ENCODE results near the gene HOXC5. TPM values are rescaled to one million over a fixed set of nuclear protein-coding genes. Genes with fewer than 3 reads are reported as not detected.
A peak's percentile ranks its signal among the peaks of the same experiment; 100 is the strongest.

The HOXC5 gene
- total RNA-seq, 2 experiments from 2014 or later: not detected

DNA sequence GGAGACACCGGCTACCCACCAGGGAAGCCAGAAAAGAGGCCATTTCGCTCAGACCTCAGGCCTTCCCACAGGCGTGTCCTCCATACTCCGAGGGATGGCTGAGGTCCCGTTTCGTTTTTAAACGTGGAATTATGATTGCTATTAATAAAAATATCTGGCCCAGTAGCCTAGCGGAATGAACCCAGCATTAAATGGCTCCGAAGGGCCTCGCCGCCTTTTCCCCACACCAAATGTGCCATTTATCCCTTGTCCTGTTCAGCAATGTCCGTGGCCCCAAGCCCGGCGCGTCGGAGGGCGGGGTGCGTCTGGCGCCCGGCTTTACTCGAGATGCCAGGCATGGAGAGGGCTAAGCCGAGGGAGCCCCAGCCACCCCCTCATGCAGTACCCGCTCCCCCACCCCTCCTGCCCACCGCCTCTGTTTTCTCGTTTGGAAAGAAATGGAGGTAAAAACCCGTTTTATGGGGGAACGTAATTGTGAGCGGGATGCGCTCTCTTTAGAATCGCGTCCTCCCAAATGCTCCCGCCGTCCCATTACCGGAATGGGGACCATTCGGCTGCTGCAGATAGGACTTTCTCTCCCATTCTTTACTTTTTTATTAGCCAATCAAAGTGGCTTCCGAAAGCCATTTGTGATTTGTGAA, 18.4 kb upstream of the HOXC5 start:
- peaks cover 78% of the 10 kb centered on the region for H3K27me3 Mint-ChIP-seq
- H3K4me1 Mint-ChIP-seq: peaks cover 21% of the 10 kb centered on the region
- CTCF ChIA-PET: interaction anchor here (0.6 to 5.6 kb wide), 8 partner anchors 8 to 200 kb away, joined by 3 to 44 read pairs (median 10); partner anchors contain the start of genes HOXC5 and HOXC8
- DNase-seq: no peak
- H3K36me3 Mint-ChIP-seq: peaks cover 1% of the 10 kb centered on the region
- no peak for ATAC-seq
- H3K27ac Mint-ChIP-seq: no peak overlapping the region
- no peak overlapping the region for H3K4me3 Mint-ChIP-seq
- H3K9me3 Mint-ChIP-seq (ENCODE audit: low read depth): no peaks in the 10 kb centered on the region

DNA sequence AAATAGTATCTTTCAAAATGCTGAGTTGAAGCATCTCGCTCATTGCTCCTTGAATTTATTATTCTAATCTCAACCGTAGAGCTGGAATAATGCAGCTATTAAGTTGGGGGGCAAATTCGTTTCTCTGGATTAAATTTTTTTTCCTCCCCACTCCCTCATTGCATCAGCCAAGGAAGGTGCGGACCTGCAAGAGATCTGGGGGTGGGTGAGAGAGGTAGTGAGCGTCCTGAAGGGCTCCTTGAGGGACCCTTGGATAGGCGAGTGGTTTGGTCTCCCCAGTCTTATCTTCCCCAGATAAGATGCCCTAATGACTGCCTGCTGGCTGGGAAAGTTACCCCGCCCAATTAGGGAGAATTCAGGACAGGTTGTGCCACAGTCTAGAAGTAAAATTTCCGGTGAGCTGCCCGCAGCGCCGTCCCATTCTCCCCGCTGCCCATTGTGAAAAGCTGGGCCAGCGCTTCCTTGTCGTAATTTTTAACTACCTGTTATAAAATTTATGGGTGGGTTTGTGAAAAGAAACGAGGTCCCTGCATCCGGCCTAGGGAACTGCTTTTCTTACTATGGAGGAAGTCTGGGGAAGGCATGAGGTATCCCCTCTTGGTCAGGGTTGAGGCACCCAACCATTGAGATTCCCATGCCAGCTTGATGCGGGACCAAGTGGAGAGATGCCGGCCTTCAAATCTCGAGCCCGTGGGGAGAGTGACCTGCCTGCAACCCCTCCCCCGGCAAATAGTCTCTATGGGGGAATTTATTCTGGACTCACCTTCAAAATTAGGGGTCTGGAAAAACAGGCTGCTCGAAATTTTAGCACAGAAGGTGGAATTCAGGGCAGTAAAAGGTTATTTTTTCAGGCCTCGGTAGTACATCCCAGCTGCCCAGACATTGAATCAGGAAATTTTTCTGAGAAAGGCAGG, 17.6 kb upstream of the HOXC5 start:
- CTCF ChIA-PET: interaction anchor here (1.0 to 5.6 kb wide), 7 partner anchors 9 to 200 kb away, joined by 3 to 44 read pairs (median 18); partner anchors contain the start of gene HOXC8
- H3K9me3 Mint-ChIP-seq (ENCODE audit: low read depth): no peaks in the 10 kb centered on the region
- peaks cover 21% of the 10 kb centered on the region for H3K4me1 Mint-ChIP-seq
- H3K4me3 Mint-ChIP-seq: no peak overlapping the region
- DNase-seq: no peak
- peaks cover 77% of the 10 kb centered on the region for H3K27me3 Mint-ChIP-seq
- no peak for ATAC-seq
- H3K27ac Mint-ChIP-seq: no peak overlapping the region
- peaks cover 1% of the 10 kb centered on the region for H3K36me3 Mint-ChIP-seq

GRCh38 chr12:54016051-54016450, 16.8 kb upstream of the HOXC5 start:
- ATAC-seq (no peak), DNase-seq (no peak)
- CTCF ChIA-PET: interaction anchor here (0.7 to 5.6 kb wide), 14 partner anchors 9 to 366 kb away, joined by 3 to 44 read pairs (median 12); partner anchors contain the start of genes HOXC5, HOXC6, HOXC8 and HOXC9
- Mint-ChIP-seq H3K9me3 (ENCODE audit: low read depth) (no peaks in the 10 kb centered on the region), H3K4me3 (no peak overlapping the region), H3K36me3 (peaks cover 1% of the 10 kb centered on the region), H3K27ac (no peak overlapping the region), H3K27me3 (peaks cover 78% of the 10 kb centered on the region), H3K4me1 (peaks cover 20% of the 10 kb centered on the region)

- ATAC-seq: no peak
- Mint-ChIP-seq H3K9me3 (ENCODE audit: low read depth) (no peaks in the 10 kb centered on the region), H3K27me3 (peaks cover 78% of the 10 kb centered on the region), H3K36me3 (peaks cover 1% of the 10 kb centered on the region), H3K27ac (no peak overlapping the region), H3K4me3 (no peak overlapping the region), H3K4me1 (peaks cover 17% of the 10 kb centered on the region)
- CTCF ChIA-PET: interaction anchor here (0.7 to 5.6 kb wide), 16 partner anchors 10 to 365 kb away, joined by 3 to 44 read pairs (median 11); partner anchors contain the start of genes HOXC10, HOXC5, HOXC6 and HOXC8
- no peak for DNase-seq
Measured at GRCh38 chr12:54016478-54016964, 16.3 kb upstream of the HOXC5 start.

GRCh38 chr12:54017027-54017788, 15.6 kb upstream of the HOXC5 start:
- no peak for DNase-seq
- ATAC-seq: peak; percentile 48
- peaks cover 82% of the 10 kb centered on the region for H3K27me3 Mint-ChIP-seq
- CTCF ChIA-PET: interaction anchor here (0.8 to 5.6 kb wide), 17 partner anchors 10 to 198 kb away, joined by 3 to 44 read pairs (median 10); partner anchors contain the start of genes HOXC10, HOXC5, HOXC6 and HOXC8
- H3K4me1 Mint-ChIP-seq: peaks cover 15% of the 10 kb centered on the region
- H3K36me3 Mint-ChIP-seq: peaks cover 1% of the 10 kb centered on the region
- H3K9me3 Mint-ChIP-seq (ENCODE audit: low read depth): no peaks in the 10 kb centered on the region
- H3K27ac Mint-ChIP-seq: peak overlapping the region; percentile 58
- peak overlapping the region; percentile 74 for H3K4me3 Mint-ChIP-seq

GRCh38 chr12:54017878-54018467, 14.9 kb upstream of the HOXC5 start:
- H3K36me3 Mint-ChIP-seq: peaks cover 1% of the 10 kb centered on the region
- CTCF ChIA-PET: interaction anchor here (0.8 to 5.6 kb wide), 14 partner anchors 9 to 197 kb away, joined by 3 to 44 read pairs (median 12); partner anchors contain the start of genes HOXC5, HOXC6 and HOXC8
- ATAC-seq: peak; percentile 96
- H3K27ac Mint-ChIP-seq: peak overlapping the region; percentile 58
- peak; percentile 87 for DNase-seq
- H3K4me1 Mint-ChIP-seq: peaks cover 15% of the 10 kb centered on the region
- H3K4me3 Mint-ChIP-seq: peak overlapping the region; percentile 74
- H3K27me3 Mint-ChIP-seq: peaks cover 81% of the 10 kb centered on the region
- no peaks in the 10 kb centered on the region for H3K9me3 Mint-ChIP-seq (ENCODE audit: low read depth)

- CTCF ChIA-PET: interaction anchor here (2.3 to 7.0 kb wide), 6 partner anchors 12 to 196 kb away, joined by 18 to 44 read pairs (median 29); partner anchors contain the start of genes HOXC5 and HOXC8
- DNase-seq (no peak), ATAC-seq (no peak)
- Mint-ChIP-seq H3K4me1 (peaks cover 15% of the 10 kb centered on the region), H3K36me3 (peaks cover 1% of the 10 kb centered on the region), H3K9me3 (ENCODE audit: low read depth) (no peaks in the 10 kb centered on the region), H3K4me3 (peak overlapping the region; percentile 74), H3K27ac (no peak overlapping the region), H3K27me3 (peaks cover 81% of the 10 kb centered on the region)
Measured at GRCh38 chr12:54018468-54018984, 14.3 kb upstream of the HOXC5 start.

DNA sequence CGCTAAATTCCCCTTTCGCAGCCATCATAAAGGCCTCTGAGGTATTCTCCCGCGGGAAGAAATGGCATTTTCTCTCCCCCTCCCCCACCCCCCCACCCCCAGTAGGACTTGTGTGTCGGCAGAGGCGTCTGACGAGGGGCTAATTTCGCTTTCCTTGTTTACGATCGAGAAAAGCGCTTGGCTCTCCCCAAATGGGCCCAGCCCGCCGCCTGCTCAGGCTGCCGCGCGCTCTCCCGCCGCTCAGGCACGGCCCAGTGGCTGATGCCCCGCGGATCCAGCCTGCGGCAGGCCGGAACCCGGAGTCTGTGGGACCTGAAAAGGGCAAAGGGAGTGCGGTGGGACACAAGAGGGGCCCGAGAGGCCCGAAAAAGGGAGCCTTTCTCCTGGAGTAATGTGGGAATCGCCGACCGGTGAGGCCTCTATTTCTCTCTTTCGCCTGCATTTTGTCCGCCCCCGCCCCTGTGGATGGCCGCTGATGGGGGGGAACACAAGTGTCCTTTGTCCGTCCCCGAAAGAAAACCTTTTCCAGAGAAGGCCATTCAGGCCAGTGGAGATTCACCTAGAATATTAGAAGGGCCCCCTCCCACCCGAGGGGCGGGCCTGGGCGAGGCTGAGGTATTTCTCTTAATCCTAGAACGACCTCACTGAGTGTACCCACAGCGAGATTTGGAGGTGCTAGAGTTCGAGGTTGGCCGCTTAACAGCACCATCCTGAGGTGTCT, 13.6 kb upstream of the HOXC5 start:
- DNase-seq (no peak), ATAC-seq (no peak)
- H3K4me3 Mint-ChIP-seq: no peak overlapping the region
- H3K9me3 Mint-ChIP-seq (ENCODE audit: low read depth): no peaks in the 10 kb centered on the region
- CTCF ChIA-PET: interaction anchor here (7.0 kb wide), 1 partner anchor 14 kb away, joined by 39 read pairs; the partner anchor contains the start of gene HOXC5
- no peak overlapping the region for H3K27ac Mint-ChIP-seq
- peaks cover 1% of the 10 kb centered on the region for H3K36me3 Mint-ChIP-seq
- peaks cover 15% of the 10 kb centered on the region for H3K4me1 Mint-ChIP-seq
- peaks cover 81% of the 10 kb centered on the region for H3K27me3 Mint-ChIP-seq

DNA sequence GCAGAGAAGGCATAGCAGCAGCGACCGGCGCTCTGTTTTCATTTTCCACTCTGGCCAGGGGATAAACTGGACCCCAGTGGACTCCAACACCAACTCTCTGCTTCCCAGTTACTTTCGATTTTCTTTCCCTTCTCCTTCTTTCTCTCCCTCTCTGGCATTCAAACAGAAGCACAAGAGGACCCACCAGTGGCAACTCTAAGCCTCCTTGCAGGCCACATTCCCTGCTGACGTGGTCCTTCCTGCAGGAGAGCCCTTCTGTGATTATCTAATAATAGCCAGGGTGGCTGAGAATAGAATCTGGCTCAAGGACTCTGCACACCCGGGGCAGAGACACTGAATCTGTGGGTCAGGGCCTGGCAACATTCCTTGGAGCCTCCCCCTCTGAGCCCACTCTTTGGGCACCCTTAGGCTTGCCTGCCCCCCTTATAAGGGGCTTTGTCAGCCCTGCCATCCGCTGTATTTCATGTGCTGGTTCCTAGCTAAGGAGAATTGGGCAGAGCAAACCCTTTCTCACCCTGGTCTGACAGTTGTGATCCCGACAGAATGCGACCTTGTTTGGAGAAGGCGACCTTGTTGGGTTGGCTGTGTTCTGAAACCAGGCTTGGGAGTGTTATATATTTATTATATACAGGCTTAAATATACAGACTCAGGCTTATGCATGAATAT, 12.8 kb upstream of the HOXC5 start:
- no peak for DNase-seq
- no peak overlapping the region for H3K4me3 Mint-ChIP-seq
- CTCF ChIA-PET: interaction anchor here (1.5 to 7.0 kb wide), 2 partner anchors 13 to 188 kb away, joined by 3 to 39 read pairs; partner anchors contain the start of gene HOXC5
- no peak for ATAC-seq
- H3K9me3 Mint-ChIP-seq (ENCODE audit: low read depth): no peaks in the 10 kb centered on the region
- H3K36me3 Mint-ChIP-seq: no peaks in the 10 kb centered on the region
- no peak overlapping the region for H3K27ac Mint-ChIP-seq
- peaks cover 11% of the 10 kb centered on the region for H3K4me1 Mint-ChIP-seq
- peaks cover 80% of the 10 kb centered on the region for H3K27me3 Mint-ChIP-seq

- H3K4me1 Mint-ChIP-seq: peaks cover 12% of the 10 kb centered on the region
- DNase-seq (no peak), ATAC-seq (no peak)
- H3K4me3 Mint-ChIP-seq: no peak overlapping the region
- CTCF ChIA-PET: interaction anchor here (1.2 to 7.0 kb wide), 4 partner anchors 12 to 187 kb away, joined by 3 to 39 read pairs (median 4); partner anchors contain the start of genes HOXC5 and HOXC8
- H3K27ac Mint-ChIP-seq: no peak overlapping the region
- peaks cover 80% of the 10 kb centered on the region for H3K27me3 Mint-ChIP-seq
- H3K9me3 Mint-ChIP-seq (ENCODE audit: low read depth): no peaks in the 10 kb centered on the region
- H3K36me3 Mint-ChIP-seq: no peaks in the 10 kb centered on the region
Measured at GRCh38 chr12:54020591-54021405, 12.1 kb upstream of the HOXC5 start.

Measured in activated CD8-positive, alpha-beta memory T cell treated with anti-CD3 and anti-CD28 coated beads, Interleukin-2, amount 10 ng/mL, durations not matched to agents 7 days and 5 days (primary cell).